ENCODE measurements around the gene FBRSL1.

GRCh38 chr12:132443091-132443490 lies 46.9 kb upstream of the FBRSL1 start:
- no peak for TF ChIP-seq MXI1 (IDR thresholded peaks at IDR 0.05; ENCODE audit: low read depth, low read length)
- no peak for TF ChIP-seq CTCF (IDR thresholded peaks at IDR 0.05)

Measured in SK-N-SH (cell line).